ENCODE results near the gene AGO4.
"Not testable (repeated sequence)": the region's sequence is repeated elsewhere in the genome, so short reads cannot be mapped to it uniquely, and the experiment has no call there.

The AGO4 gene

GRCh38 chr1:35812754-35813153 lies 4.9 kb downstream of the AGO4 start:
- not testable (repeated sequence) for DNase-seq

- no peak for DNase-seq
Observed at GRCh38 chr1:35825255-35825654, 17.4 kb downstream of the AGO4 start.

- DNase-seq, result no peak
Observed at GRCh38 chr1:35832276-35832905, 24.6 kb downstream of the AGO4 start.

- no peak for DNase-seq
Observed at GRCh38 chr1:35833395-35833794, 25.6 kb downstream of the AGO4 start.

GRCh38 chr1:35834218-35834617 lies 26.4 kb downstream of the AGO4 start:
- no peak for DNase-seq

- no peak for DNase-seq
Observed at GRCh38 chr1:35835398-35835797, 27.6 kb downstream of the AGO4 start.

GRCh38 chr1:35836734-35837133 lies 28.9 kb downstream of the AGO4 start:
- DNase-seq, result no peak

- no peak for DNase-seq
Observed at GRCh38 chr1:35838693-35839245, 31.0 kb downstream of the AGO4 start.

- DNase-seq, result no peak
Observed at GRCh38 chr1:35844826-35845225, 37.0 kb downstream of the AGO4 start.

GRCh38 chr1:35845766-35846165 lies 38.0 kb downstream of the AGO4 start:
- no peak for DNase-seq

- no peak for DNase-seq
Observed at GRCh38 chr1:35847935-35848565, 40.2 kb downstream of the AGO4 start.

- DNase-seq, result no peak
Observed at GRCh38 chr1:35850051-35850450, 42.2 kb downstream of the AGO4 start.

GRCh38 chr1:35850716-35851115 lies 42.9 kb downstream of the AGO4 start:
- no peak for DNase-seq

- DNase-seq, result no peak
Observed at GRCh38 chr1:35851132-35851869, 43.5 kb downstream of the AGO4 start.

- DNase-seq, result no peak
Observed at GRCh38 chr1:35852241-35852640, 44.4 kb downstream of the AGO4 start.

- no peak for DNase-seq
Observed at GRCh38 chr1:35854989-35855700, 47.3 kb downstream of the AGO4 start.

GRCh38 chr1:35856964-35857363 lies 49.1 kb downstream of the AGO4 start:
- no peak for DNase-seq

GRCh38 chr1:35857830-35858229 lies 50.0 kb downstream of the AGO4 start:
- DNase-seq, result no peak

GRCh38 chr1:35860696-35861095 lies 52.9 kb downstream of the AGO4 start:
- no peak for DNase-seq

GRCh38 chr1:35863136-35863535 lies 55.3 kb downstream of the AGO4 start:
- DNase-seq, result no peak

GRCh38 chr1:35863881-35864625 lies 56.2 kb downstream of the AGO4 start:
- no peak for DNase-seq

- DNase-seq, result no peak
Observed at GRCh38 chr1:35864813-35865212, 57.0 kb downstream of the AGO4 start.

GRCh38 chr1:35866991-35867390 lies 59.2 kb downstream of the AGO4 start:
- DNase-seq, result no peak

All from stimulated activated naive CD4-positive, alpha-beta T cell (primary cell).